Activated CD4-positive, alpha-beta T cell treated with anti-CD3 and anti-CD28 coated beads for 24 hours (primary cell): Measurements from ENCODE around the gene SFMBT1.

Experiments used
- DNase-seq, 2 donors: peaks; one replicate each; pipeline ENCODE4 v3.0.0-alpha.2; 2020; ENCODE audit warnings: low read depth in 2 of 2

The SFMBT1 gene

GRCh38 chr3:52998771-52999513, 46.9 kb downstream of the SFMBT1 start:
- DNase-seq = no peak

- DNase-seq = no peak
Observed at GRCh38 chr3:52990637-52991036, 55.2 kb downstream of the SFMBT1 start.

GRCh38 chr3:52986938-52987337, 58.9 kb downstream of the SFMBT1 start:
- no peak for DNase-seq

- DNase-seq = no peak
Observed at GRCh38 chr3:52986049-52986448, 59.8 kb downstream of the SFMBT1 start.

GRCh38 chr3:52983828-52984227, 62.0 kb downstream of the SFMBT1 start:
- DNase-seq = no peak

GRCh38 chr3:52983336-52983807, 62.5 kb downstream of the SFMBT1 start:
- peak; percentile 31 to 33 for DNase-seq

GRCh38 chr3:52982839-52983238, 63.0 kb downstream of the SFMBT1 start:
- DNase-seq = no peak

- no peak for DNase-seq
Observed at GRCh38 chr3:52979190-52979983, 66.5 kb downstream of the SFMBT1 start.

- no peak for DNase-seq
Observed at GRCh38 chr3:52978109-52978754, 67.6 kb downstream of the SFMBT1 start.

- no peak for DNase-seq
Observed at GRCh38 chr3:52973806-52974205, 72.1 kb downstream of the SFMBT1 start.

GRCh38 chr3:52971895-52972294, 74.0 kb downstream of the SFMBT1 start:
- DNase-seq = no peak

GRCh38 chr3:52967398-52967797, 78.5 kb downstream of the SFMBT1 start:
- no peak for DNase-seq

- DNase-seq = no peak
Observed at GRCh38 chr3:52962160-52962559, 83.7 kb downstream of the SFMBT1 start.

GRCh38 chr3:52959773-52960172, 86.1 kb downstream of the SFMBT1 start:
- no peak for DNase-seq

- no peak for DNase-seq
Observed at GRCh38 chr3:52939600-52939999, 106.3 kb downstream of the SFMBT1 start.

GRCh38 chr3:52934630-52935530, 111.0 kb downstream of the SFMBT1 start:
- DNase-seq = peak; percentile 16 to 40

GRCh38 chr3:52931889-52932288, 114.0 kb downstream of the SFMBT1 start:
- no peak for DNase-seq

GRCh38 chr3:52931328-52931727, 114.5 kb downstream of the SFMBT1 start:
- no peak for DNase-seq

GRCh38 chr3:52930748-52931147, 115.1 kb downstream of the SFMBT1 start:
- no peak for DNase-seq

GRCh38 chr3:52926554-52926953, 119.3 kb downstream of the SFMBT1 start:
- no peak for DNase-seq
